Natural killer cell treated with Interleukin-12 subunit alpha and Interleukin-12 subunit beta and Interleukin-15 and Interleukin-18, amount 100 ng/mL, for 72 hours (primary cell): ENCODE data around the gene DERL2. TPM values are rescaled to one million over a fixed set of nuclear protein-coding genes. Genes with fewer than 3 reads are reported as not detected.

Experiments
- ATAC-seq, 2 donors: fragments of 150-1000 bp; cut with Tn5 transposase in 1 of 2; sonication (Bioruptor Pico), chemical (Tn5 transposase) in 1 of 2; 2 replicates each; pipeline ENCODE4 v1.10.0; 2021
- DNase-seq: peaks from one replicate; pipeline ENCODE4 v3.0.0; 2022; ENCODE audit warnings: low spot score
- H3K27ac Mint-ChIP-seq, 2 donors: 1 replicate in 1 of 2; 2 replicates in 1 of 2; pipeline ENCODE4 v1.8.0; 2022; ENCODE audit warnings: mixed read lengths in 2 of 2, mild to moderate bottlenecking in 1 of 2, moderate library complexity in 1 of 2
- H3K27me3 Mint-ChIP-seq, 2 donors: 1 replicate in 1 of 2; 2 replicates in 1 of 2; pipeline ENCODE4 v1.8.0; 2022; ENCODE audit warnings: mixed read lengths in 2 of 2
- H3K36me3 Mint-ChIP-seq: one replicate; pipeline ENCODE4 v1.8.0; 2022; ENCODE audit warnings: mixed read lengths
- H3K4me1 Mint-ChIP-seq, 2 donors: 1 replicate in 1 of 2; 2 replicates in 1 of 2; pipeline ENCODE4 v1.8.0; 2022; ENCODE audit warnings: low read depth in 2 of 2, mixed read lengths in 2 of 2, mild to moderate bottlenecking in 1 of 2
- H3K4me3 Mint-ChIP-seq: one replicate; pipeline ENCODE4 v1.8.0; 2022; ENCODE audit warnings: mixed read lengths
- H3K9me3 Mint-ChIP-seq: 2 replicates; pipeline ENCODE4 v1.8.0; 2022; ENCODE audit warnings: mixed read lengths
- total RNA-seq, 2 donors: library from RNA; stranded (reverse); gene quantifications; one replicate each; pipeline ENCODE4 v1.2.3, GENCODE V29; 2022

DERL2 gene
- total RNA-seq, 2 donors from 2014 or later = 102 to 128 TPM

- peaks cover 35 to 40% of the 10 kb centered on the region in 2 donors for H3K4me1 Mint-ChIP-seq
- ATAC-seq (peak; percentile 92 to 95), DNase-seq (peak; percentile 99)
- peaks cover 37% of the 10 kb centered on the region for H3K36me3 Mint-ChIP-seq
- peak within 1 kb of the TSS; percentile 98 for H3K4me3 Mint-ChIP-seq
- peak within 1 kb of the TSS; percentile 98 to 99 for H3K27ac Mint-ChIP-seq
- no peaks in the 10 kb centered on the region for H3K9me3 Mint-ChIP-seq
- no peaks in the 10 kb centered on the region for H3K27me3 Mint-ChIP-seq
These were observed 487 bp upstream of the DERL2 start, which contains the start of gene MIS12 for GRCh38 chr17:5486206-5487124. Gene MIS12, plus strand, starts transcription at chr17:5486566. Its CDS starts 2,297 bp downstream, at chr17:5488863.

DNA sequence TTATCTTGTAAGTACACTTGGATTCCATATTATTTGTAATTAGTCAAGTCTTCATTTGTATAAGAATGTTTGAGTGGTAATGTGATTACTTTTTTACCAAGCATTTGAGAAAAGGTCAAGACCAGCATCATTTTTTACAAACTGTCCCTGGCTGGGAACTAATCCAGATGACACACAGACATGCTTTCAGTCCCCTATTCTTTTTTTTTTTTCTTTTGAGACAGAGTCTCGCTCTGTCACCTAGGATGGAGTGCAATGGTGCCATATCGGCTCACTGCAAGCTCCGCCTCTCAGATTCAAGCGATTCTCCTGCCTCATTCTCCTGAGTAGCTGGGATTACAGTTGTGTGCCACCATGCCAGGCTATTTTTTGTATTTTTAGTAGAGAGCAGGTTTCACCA, 4.5 kb downstream of the DERL2 start:
- ATAC-seq = no peak
- Mint-ChIP-seq H3K4me3 (no peak overlapping the region), H3K4me1 (peaks cover 22 to 31% of the 10 kb centered on the region in 2 donors), H3K27me3 (no peaks in the 10 kb centered on the region), H3K36me3 (peaks cover 35% of the 10 kb centered on the region), H3K27ac (no peak overlapping the region), H3K9me3 (no peaks in the 10 kb centered on the region)
- no peak for DNase-seq

- no peak for DNase-seq
- no peak overlapping the region for H3K4me3 Mint-ChIP-seq
- peaks cover 35% of the 10 kb centered on the region for H3K36me3 Mint-ChIP-seq
- H3K27me3 Mint-ChIP-seq = no peaks in the 10 kb centered on the region
- H3K9me3 Mint-ChIP-seq = no peaks in the 10 kb centered on the region
- H3K4me1 Mint-ChIP-seq = peaks cover 22 to 31% of the 10 kb centered on the region in 2 donors
- no peak overlapping the region for H3K27ac Mint-ChIP-seq
- no peak for ATAC-seq
These were observed 5.0 kb downstream of the DERL2 start for GRCh38 chr17:5480962-5481361.

- DNase-seq (no peak), ATAC-seq (no peak)
- Mint-ChIP-seq H3K4me3 (no peak overlapping the region), H3K36me3 (peaks cover 31% of the 10 kb centered on the region), H3K9me3 (no peaks in the 10 kb centered on the region), H3K27ac (no peak overlapping the region), H3K27me3 (no peaks in the 10 kb centered on the region), H3K4me1 (peaks cover 14 to 20% of the 10 kb centered on the region in 2 donors)
These were observed 7.0 kb downstream of the DERL2 start for GRCh38 chr17:5478992-5479391.

GRCh38 chr17:5473906-5474305, 12.1 kb downstream of the DERL2 start:
- Mint-ChIP-seq H3K4me3 (no peak overlapping the region), H3K27me3 (no peaks in the 10 kb centered on the region), H3K36me3 (peaks cover 23% of the 10 kb centered on the region), H3K4me1 (peaks cover 7% of the 10 kb centered on the region in 2 donors), H3K27ac (peak overlapping the region in 1 of 2 donors; percentile 16), H3K9me3 (no peaks in the 10 kb centered on the region)
- DNase-seq = no peak
- no peak for ATAC-seq

DNA sequence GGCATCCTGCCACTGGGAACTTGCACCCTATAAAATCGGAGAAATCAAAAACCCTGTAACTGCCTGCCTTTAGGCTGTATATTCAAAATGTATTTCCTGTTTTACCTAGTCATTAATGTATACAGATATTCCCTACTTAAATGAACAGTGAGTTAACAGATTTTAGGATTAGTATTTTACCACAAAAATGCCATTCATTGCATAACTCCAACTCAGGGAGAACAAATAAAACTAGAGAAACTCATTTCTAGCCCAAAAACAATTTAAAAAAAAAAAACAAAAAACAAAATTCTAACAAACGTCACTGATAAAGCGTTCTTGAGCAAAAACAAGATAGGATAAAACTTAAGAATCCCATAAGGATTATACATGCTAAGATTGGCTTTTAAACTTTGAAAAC, 13.5 kb downstream of the DERL2 start:
- H3K4me3 Mint-ChIP-seq = no peak overlapping the region
- H3K9me3 Mint-ChIP-seq = no peaks in the 10 kb centered on the region
- DNase-seq (no peak), ATAC-seq (no peak)
- no peak overlapping the region for H3K27ac Mint-ChIP-seq
- H3K27me3 Mint-ChIP-seq = no peaks in the 10 kb centered on the region
- peaks cover 12 to 14% of the 10 kb centered on the region in 2 donors for H3K4me1 Mint-ChIP-seq
- peaks cover 29% of the 10 kb centered on the region for H3K36me3 Mint-ChIP-seq

DNA sequence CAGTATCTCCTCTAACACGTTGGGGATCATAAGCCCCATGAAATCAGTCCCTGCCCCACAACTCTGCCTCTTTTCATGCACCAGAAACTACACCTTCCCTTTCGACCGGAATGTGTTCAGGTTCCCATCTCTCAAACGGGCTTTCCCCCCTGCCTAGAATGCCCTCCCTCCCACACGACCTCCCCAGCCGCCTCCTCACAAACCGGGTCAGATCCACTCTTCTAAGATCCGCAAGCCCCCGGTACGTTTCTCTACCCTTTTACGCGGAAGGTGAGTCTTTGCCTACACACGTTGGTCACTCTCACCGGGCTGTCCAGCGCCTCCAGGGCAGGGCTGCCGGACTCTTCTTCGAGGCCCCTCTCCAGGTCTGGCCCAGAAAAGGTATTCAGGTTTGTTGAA, 17.9 kb downstream of the DERL2 start:
- DNase-seq (no peak), ATAC-seq (peak; percentile 1 to 3)
- Mint-ChIP-seq H3K27me3 (no peaks in the 10 kb centered on the region), H3K4me1 (peaks cover 24 to 37% of the 10 kb centered on the region in 2 donors), H3K4me3 (peak overlapping the region; percentile 96), H3K9me3 (no peaks in the 10 kb centered on the region), H3K27ac (peak overlapping the region; percentile 20 to 61), H3K36me3 (peaks cover 19% of the 10 kb centered on the region)

- Mint-ChIP-seq H3K4me3 (peak overlapping the region; percentile 96), H3K36me3 (peaks cover 20% of the 10 kb centered on the region)
- ATAC-seq = no peak
These were observed 18.6 kb downstream of the DERL2 start for GRCh38 chr17:5467416-5467815.

GRCh38 chr17:5466295-5466694, 19.7 kb downstream of the DERL2 start:
- Mint-ChIP-seq H3K9me3 (no peaks in the 10 kb centered on the region), H3K27ac (peak overlapping the region; percentile 53 to 61), H3K27me3 (no peaks in the 10 kb centered on the region), H3K4me1 (peaks cover 24 to 37% of the 10 kb centered on the region in 2 donors), H3K4me3 (peak overlapping the region; percentile 96), H3K36me3 (peaks cover 15% of the 10 kb centered on the region)
- DNase-seq = no peak
- ATAC-seq = no peak

More at GRCh38 chr17:5467416-5467815, 18.6 kb downstream of the DERL2 start:
- no peaks in the 10 kb centered on the region for H3K9me3 Mint-ChIP-seq
- H3K4me1 Mint-ChIP-seq = peaks cover 24 to 37% of the 10 kb centered on the region in 2 donors
- no peak for DNase-seq
- H3K27me3 Mint-ChIP-seq = no peaks in the 10 kb centered on the region
- peak overlapping the region; percentile 20 to 61 for H3K27ac Mint-ChIP-seq

- H3K27ac Mint-ChIP-seq = no peak overlapping the region
- H3K4me3 Mint-ChIP-seq = no peak overlapping the region
- ATAC-seq (no peak), DNase-seq (no peak)
- no peaks in the 10 kb centered on the region for H3K9me3 Mint-ChIP-seq
- H3K36me3 Mint-ChIP-seq = peaks cover 18% of the 10 kb centered on the region
- H3K27me3 Mint-ChIP-seq = no peaks in the 10 kb centered on the region
- peaks cover 24 to 37% of the 10 kb centered on the region in 2 donors for H3K4me1 Mint-ChIP-seq
These were observed 21.1 kb downstream of the DERL2 start for GRCh38 chr17:5464717-5465507.

GRCh38 chr17:5446786-5447185, 39.2 kb downstream of the DERL2 start:
- H3K27ac Mint-ChIP-seq = no peak overlapping the region
- no peaks in the 10 kb centered on the region for H3K9me3 Mint-ChIP-seq
- no peaks in the 10 kb centered on the region for H3K4me1 Mint-ChIP-seq
- H3K4me3 Mint-ChIP-seq = no peak overlapping the region
- no peak for ATAC-seq
- no peak for DNase-seq
- H3K27me3 Mint-ChIP-seq = no peaks in the 10 kb centered on the region
- H3K36me3 Mint-ChIP-seq = peaks cover 24% of the 10 kb centered on the region

DNA sequence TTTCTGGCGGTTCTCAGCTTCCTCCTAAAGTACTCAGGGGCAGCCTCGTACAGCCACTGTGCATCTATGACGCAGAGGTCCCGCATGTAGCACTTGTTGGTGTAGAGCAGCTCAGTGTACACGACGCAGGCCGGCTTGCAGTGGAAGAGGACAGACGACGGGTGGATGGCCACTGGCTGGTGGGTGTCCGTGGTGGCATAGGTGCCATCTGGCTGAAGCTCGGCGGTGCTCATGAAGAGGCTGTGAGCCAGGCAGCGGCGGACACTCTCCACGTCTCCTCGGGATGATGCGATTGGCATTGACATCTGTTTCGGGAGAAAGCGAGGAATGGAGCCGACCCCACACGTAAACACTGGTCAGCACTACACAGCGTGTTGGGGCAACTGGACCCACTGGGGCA, 41.8 kb downstream of the DERL2 start:
- Mint-ChIP-seq H3K9me3 (no peaks in the 10 kb centered on the region), H3K4me3 (no peak overlapping the region), H3K4me1 (peaks cover 6 to 9% of the 10 kb centered on the region in 2 donors), H3K27me3 (no peaks in the 10 kb centered on the region), H3K36me3 (peaks cover 15% of the 10 kb centered on the region), H3K27ac (no peak overlapping the region)
- ATAC-seq (no peak), DNase-seq (no peak)

GRCh38 chr17:5443728-5444127, 42.2 kb downstream of the DERL2 start:
- Mint-ChIP-seq H3K4me1 (peaks cover 8 to 10% of the 10 kb centered on the region in 2 donors), H3K27me3 (no peaks in the 10 kb centered on the region), H3K27ac (no peak overlapping the region), H3K36me3 (peaks cover 15% of the 10 kb centered on the region), H3K9me3 (no peaks in the 10 kb centered on the region), H3K4me3 (no peak overlapping the region)
- ATAC-seq = no peak
- no peak for DNase-seq

- DNase-seq = no peak
- no peak for ATAC-seq
- Mint-ChIP-seq H3K4me1 (peaks cover 26 to 35% of the 10 kb centered on the region in 2 donors), H3K4me3 (peak overlapping the region; percentile 82), H3K27me3 (no peaks in the 10 kb centered on the region), H3K9me3 (no peaks in the 10 kb centered on the region), H3K36me3 (peaks cover 16% of the 10 kb centered on the region), H3K27ac (peak overlapping the region; percentile 87 to 95)
These were observed 46.6 kb downstream of the DERL2 start for GRCh38 chr17:5439446-5439764.
